ENCODE data around the gene CFLAR.

DNA sequence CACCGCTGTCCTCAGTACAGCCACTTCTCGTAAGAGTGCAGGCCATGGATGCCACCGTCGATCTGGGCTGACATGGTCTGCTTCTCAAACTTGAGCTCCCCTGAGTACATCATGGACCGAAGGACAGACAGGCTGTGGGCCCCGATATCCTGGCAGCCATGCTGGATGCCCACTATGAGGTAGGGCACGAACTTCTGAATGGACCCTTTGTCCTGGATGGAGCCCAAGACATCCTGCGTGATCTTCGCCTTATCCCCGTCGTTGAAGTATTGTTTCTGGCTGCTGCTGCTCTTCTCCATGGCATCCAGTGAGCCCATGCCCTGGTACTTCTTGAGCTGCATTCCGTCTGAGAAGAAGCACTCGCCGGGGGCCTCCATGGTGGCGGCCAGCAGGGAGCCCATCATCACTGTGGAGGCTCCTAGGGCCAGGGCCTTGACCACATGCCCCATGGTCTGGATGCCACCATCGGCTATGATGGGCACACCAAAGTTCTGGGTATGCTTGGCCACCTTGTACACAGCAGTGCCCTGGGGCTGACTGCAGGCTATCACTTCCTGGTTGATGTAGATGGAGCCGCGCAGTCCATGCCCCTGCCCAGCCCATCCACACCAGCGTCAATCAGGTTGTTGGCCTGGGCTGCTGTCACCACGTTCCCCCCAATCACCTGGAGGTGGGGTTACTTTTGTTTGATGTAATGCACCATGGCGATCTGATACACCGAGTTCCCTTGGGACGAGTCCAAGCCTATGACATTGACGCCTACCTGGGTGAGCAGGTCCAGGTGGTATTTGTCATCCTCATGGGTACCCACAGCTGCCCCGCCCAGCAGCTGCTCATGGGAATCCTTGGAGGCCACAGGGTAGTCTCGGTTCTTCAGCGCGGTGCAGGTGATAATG, 21.8 kb downstream of the CFLAR start:
- TF ChIP-seq RAD21 (IDR thresholded peaks at IDR 0.05; ENCODE audit: low read length) (no peak), POLR2A (IDR thresholded peaks at IDR 0.05; ENCODE audit: low read depth, low read length) (no peak), RFX5 (IDR thresholded peaks at IDR 0.05; ENCODE audit: low read depth, low read length) (no peak), MAZ (IDR thresholded peaks at IDR 0.05; ENCODE audit: borderline replicate concordance, low read depth, low read length) (no peak), RCOR1 (IDR thresholded peaks at IDR 0.05; ENCODE audit: insufficient replicate concordance, low read length) (no peak)
- TF ChIP-seq, protein P1, sequence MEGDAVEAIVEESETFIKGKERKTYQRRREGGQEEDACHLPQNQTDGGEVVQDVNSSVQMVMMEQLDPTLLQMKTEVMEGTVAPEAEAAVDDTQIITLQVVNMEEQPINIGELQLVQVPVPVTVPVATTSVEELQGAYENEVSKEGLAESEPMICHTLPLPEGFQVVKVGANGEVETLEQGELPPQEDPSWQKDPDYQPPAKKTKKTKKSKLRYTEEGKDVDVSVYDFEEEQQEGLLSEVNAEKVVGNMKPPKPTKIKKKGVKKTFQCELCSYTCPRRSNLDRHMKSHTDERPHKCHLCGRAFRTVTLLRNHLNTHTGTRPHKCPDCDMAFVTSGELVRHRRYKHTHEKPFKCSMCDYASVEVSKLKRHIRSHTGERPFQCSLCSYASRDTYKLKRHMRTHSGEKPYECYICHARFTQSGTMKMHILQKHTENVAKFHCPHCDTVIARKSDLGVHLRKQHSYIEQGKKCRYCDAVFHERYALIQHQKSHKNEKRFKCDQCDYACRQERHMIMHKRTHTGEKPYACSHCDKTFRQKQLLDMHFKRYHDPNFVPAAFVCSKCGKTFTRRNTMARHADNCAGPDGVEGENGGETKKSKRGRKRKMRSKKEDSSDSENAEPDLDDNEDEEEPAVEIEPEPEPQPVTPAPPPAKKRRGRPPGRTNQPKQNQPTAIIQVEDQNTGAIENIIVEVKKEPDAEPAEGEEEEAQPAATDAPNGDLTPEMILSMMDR (conservative IDR thresholded peaks at IDR 0.05; ENCODE audit: low read depth, low read length) = no peak
- TF ChIP-seq, protein P2, sequence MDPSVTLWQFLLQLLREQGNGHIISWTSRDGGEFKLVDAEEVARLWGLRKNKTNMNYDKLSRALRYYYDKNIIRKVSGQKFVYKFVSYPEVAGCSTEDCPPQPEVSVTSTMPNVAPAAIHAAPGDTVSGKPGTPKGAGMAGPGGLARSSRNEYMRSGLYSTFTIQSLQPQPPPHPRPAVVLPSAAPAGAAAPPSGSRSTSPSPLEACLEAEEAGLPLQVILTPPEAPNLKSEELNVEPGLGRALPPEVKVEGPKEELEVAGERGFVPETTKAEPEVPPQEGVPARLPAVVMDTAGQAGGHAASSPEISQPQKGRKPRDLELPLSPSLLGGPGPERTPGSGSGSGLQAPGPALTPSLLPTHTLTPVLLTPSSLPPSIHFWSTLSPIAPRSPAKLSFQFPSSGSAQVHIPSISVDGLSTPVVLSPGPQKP (IDR thresholded peaks at IDR 0.05; ENCODE audit: borderline replicate concordance, low read depth, low read length) = no peak
- TF ChIP-seq, protein P3, sequence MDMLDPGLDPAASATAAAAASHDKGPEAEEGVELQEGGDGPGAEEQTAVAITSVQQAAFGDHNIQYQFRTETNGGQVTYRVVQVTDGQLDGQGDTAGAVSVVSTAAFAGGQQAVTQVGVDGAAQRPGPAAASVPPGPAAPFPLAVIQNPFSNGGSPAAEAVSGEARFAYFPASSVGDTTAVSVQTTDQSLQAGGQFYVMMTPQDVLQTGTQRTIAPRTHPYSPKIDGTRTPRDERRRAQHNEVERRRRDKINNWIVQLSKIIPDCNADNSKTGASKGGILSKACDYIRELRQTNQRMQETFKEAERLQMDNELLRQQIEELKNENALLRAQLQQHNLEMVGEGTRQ (IDR thresholded peaks at IDR 0.05; ENCODE audit: low read depth, low read length) = no peak

All from IMR-90 (cell line).